ENCODE data around the gene SLC6A13.

- TF ChIP-seq CTCF (IDR thresholded peaks at IDR 0.05; ENCODE audit: low read depth, low read length) (no peak), MAX (IDR thresholded peaks at IDR 0.05; ENCODE audit: low read depth, low read length) (no peak), POLR2A (IDR thresholded peaks at IDR 0.05; ENCODE audit: extremely low read depth, insufficient read length) (no peak), MYC (IDR thresholded peaks at IDR 0.05; ENCODE audit: low read depth, low read length) (no peak)
These were observed 44.8 kb upstream of the SLC6A13 start for GRCh38 chr12:307406-307805.
